K562 (cell line): ENCODE results near the gene NXPH4. TPM values are rescaled to one million over a fixed set of nuclear protein-coding genes. Genes with fewer than 3 reads are reported as not detected.
A peak's percentile ranks its signal among the peaks of the same experiment; 100 is the strongest.

Source experiments
- E2F6 ChIP-seq, 2 experiments: IDR thresholded peaks; 2 replicates each; pipeline ENCODE4 v1.6.1; 2011; ENCODE audit warnings: borderline replicate concordance in 1 of 2, control low read depth in 1 of 2, low read depth in 1 of 2, low read length in 1 of 2, mild to moderate bottlenecking in 1 of 2, mixed read lengths in 1 of 2, moderate library complexity in 1 of 2; ENCODE audit not compliant: insufficient read depth in 1 of 2, insufficient read length in 1 of 2, poor library complexity in 1 of 2, severe bottlenecking in 1 of 2; ENCODE audit errors: extremely low read depth in 1 of 2
- ELK3 ChIP-seq: fragments of 450-650 bp; formaldehyde crosslinking; IDR thresholded peaks from 2 replicates; pipeline ENCODE4 v1.4.0; 2020; ENCODE audit warnings: mild to moderate bottlenecking
- EP300 ChIP-seq: IDR thresholded peaks from 2 replicates; pipeline ENCODE4 v1.6.1; 2012; ENCODE audit warnings: low read length, improper control_type of control experiment
- ETS2 ChIP-seq: IDR thresholded peaks from 2 replicates; pipeline ENCODE4 v1.6.1; 2016; ENCODE audit warnings: borderline replicate concordance, missing genetic modification characterization, mild to moderate bottlenecking, moderate library complexity, missing compliant biosample characterization; ENCODE audit not compliant: poor library complexity, severe bottlenecking
- HCFC1 ChIP-seq: IDR thresholded peaks from 2 replicates; pipeline ENCODE4 v1.6.1; 2012; ENCODE audit warnings: low read depth, low read length, improper control_type of control experiment
- HEY1 ChIP-seq: fragments of 250-450 bp; sonication (Bioruptor Pico); IDR thresholded peaks from 2 replicates; pipeline ENCODE4 v1.5.0; 2020; ENCODE audit warnings: mild to moderate bottlenecking, moderate library complexity, borderline replicate concordance
- HNRNPH1 ChIP-seq: fragments of 200-400 bp; formaldehyde crosslinking; optimal IDR thresholded peaks from 2 replicates; pipeline ENCODE3; 2017; ENCODE audit warnings: low read depth, mild to moderate bottlenecking, low read length, moderate library complexity
- HOXB6 ChIP-seq: fragments of 250-450 bp; sonication (Bioruptor Pico); IDR thresholded peaks from 2 replicates; pipeline ENCODE4 v1.5.1; 2022; ENCODE audit warnings: mild to moderate bottlenecking, borderline replicate concordance
- ID3 ChIP-seq, 2 experiments: fragments of 250-450 bp in 1 of 2; fragments of 450-650 bp in 1 of 2; sonication (Bioruptor Pico) in 1 of 2; IDR thresholded peaks; 2 replicates each; pipeline versions ENCODE4 v1.6.1 to v1.8.0; 2016 to 2021; ENCODE audit warnings: mild to moderate bottlenecking in 2 of 2, moderate library complexity in 2 of 2, missing compliant biosample characterization in 1 of 2, missing genetic modification characterization in 1 of 2
- KDM2B ChIP-seq: fragments of 250-450 bp; sonication (Bioruptor Pico); IDR thresholded peaks from 2 replicates; pipeline ENCODE4 v1.8.0; 2021; ENCODE audit warnings: mild to moderate bottlenecking, moderate library complexity
- MYNN ChIP-seq, 2 experiments: sonication (generic); formaldehyde crosslinking in 1 of 2; IDR thresholded peaks; 2 replicates each; pipeline versions ENCODE4 v1.5.0 to v1.6.1; 2016 to 2020; ENCODE audit warnings: antibody characterized with exemption in 1 of 2, missing genetic modification reagents in 1 of 2
- POLR3A ChIP-seq: IDR thresholded peaks from 2 replicates; pipeline ENCODE4 v1.6.1; 2011; ENCODE audit warnings: borderline replicate concordance, mild to moderate bottlenecking, moderate library complexity; ENCODE audit not compliant: insufficient read length, insufficient read depth; ENCODE audit errors: extremely low read depth
- RFX5 ChIP-seq: IDR thresholded peaks from 2 replicates; pipeline ENCODE4 v1.6.1; 2011; ENCODE audit warnings: low read depth, mild to moderate bottlenecking, improper control_type of control experiment, low read length
- SMAD4 ChIP-seq: fragments of 250-450 bp; sonication (Bioruptor Pico); conservative IDR thresholded peaks from 2 replicates; pipeline ENCODE4 v1.8.0; 2021; ENCODE audit warnings: inconsistent platforms, mild to moderate bottlenecking, moderate library complexity
- SRSF3 ChIP-seq: fragments of 200-400 bp; formaldehyde crosslinking; IDR thresholded peaks from 2 replicates; pipeline ENCODE4 v1.6.1; 2016; ENCODE audit warnings: mild to moderate bottlenecking, low read length, moderate library complexity; ENCODE audit not compliant: insufficient read depth
- TAF7 ChIP-seq: fragments of 450-650 bp; IDR thresholded peaks from 2 replicates; pipeline ENCODE4 v1.6.1; 2016; ENCODE audit warnings: missing genetic modification characterization, missing compliant biosample characterization
- THAP7 ChIP-seq: fragments of 250-450 bp; sonication (Bioruptor Pico); IDR thresholded peaks from 2 replicates; pipeline ENCODE4 v1.5.0; 2021
- XRCC5 ChIP-seq: fragments of 200-400 bp; formaldehyde crosslinking; IDR thresholded peaks from 2 replicates; pipeline ENCODE4 v1.6.1; 2017; ENCODE audit warnings: low read depth, mild to moderate bottlenecking, low read length
- ZBTB17 ChIP-seq: fragments of 450-650 bp; formaldehyde crosslinking; IDR thresholded peaks from 2 replicates; pipeline ENCODE4 v1.4.0; 2020; ENCODE audit warnings: mild to moderate bottlenecking
- ZBTB7A ChIP-seq: IDR thresholded peaks from 2 replicates; pipeline ENCODE4 v1.6.1; 2011; ENCODE audit warnings: low read depth, mild to moderate bottlenecking, low read length, moderate library complexity, borderline replicate concordance; ENCODE audit not compliant: control insufficient read depth
- ZNF3 ChIP-seq: fragments of 250-450 bp; sonication (Bioruptor Pico); IDR thresholded peaks from 2 replicates; pipeline ENCODE4 v1.5.0; 2021; ENCODE audit warnings: mild to moderate bottlenecking, moderate library complexity
- ZNF589 ChIP-seq: fragments of 200-800 bp; sonication (Bioruptor generic); IDR thresholded peaks from 2 replicates; pipeline ENCODE4 v1.6.1; 2016; ENCODE audit warnings: low read depth, missing genetic modification characterization, missing compliant biosample characterization
- ZNF79 ChIP-seq: fragments of 250-450 bp; sonication (Bioruptor Pico); IDR thresholded peaks from 2 replicates; pipeline ENCODE4 v1.4.0; 2020; ENCODE audit warnings: low read depth, mild to moderate bottlenecking, moderate library complexity
- polyA plus RNA-seq, 8 experiments: library from polyadenylated mRNA; depleted of rRNA in 4 of 8; stranded (reverse) in 5 of 8; unstranded in 3 of 8; fragments of >200 nt; fragmentation: Nextera tagmentation in 2 of 8; fragmentation: Illumina TruSeq in 1 of 8; extraction: Ambion mirVana in 2 of 8; extraction: Trizol in 1 of 8; gene quantifications; 2 replicates each; pipeline versions ENCODE4 v1.2.1 to v1.2.3, GENCODE V29; 2011 to 2014; ENCODE audit warnings: inconsistent platforms in 1 of 8, missing spikeins in 1 of 8
- total RNA-seq, 7 experiments: library from RNA; depleted of rRNA in 6 of 7; stranded (reverse); fragments of >200 nt in 6 of 7; fragmentation: Illumina TruSeq in 2 of 7; extraction: Trizol in 2 of 7; gene quantifications; 2 replicates each; pipeline versions ENCODE4 v1.2.1 to v1.2.3, GENCODE V29; 2011 to 2021; ENCODE audit warnings: low replicate concordance in 1 of 7

Gene NXPH4
- total and polyA plus RNA-seq, 9 of the 15 experiments (the other 6 are each of a cell fraction or from before 2014, with no cell fraction given), result 0.49 to 2.7 (median 1.1) TPM; not detected in 4

GRCh38 chr12:57216014-57216911, at the start of gene NXPH4 (continued):
- TF ChIP-seq EP300, result no peak
- no peak for TF ChIP-seq ELK3 (CRISPR knock-in tag)
- no peak for TF ChIP-seq ZNF3 (CRISPR knock-in tag)
- no peak for TF ChIP-seq TAF7 (tag)
- TF ChIP-seq E2F6 (IDR thresholded peaks at IDR 0.05; ENCODE audit: borderline replicate concordance in 1 of 2, extremely low read depth in 1 of 2, insufficient read depth in 1 of 2, insufficient read length in 1 of 2, low read depth in 1 of 2, low read length in 1 of 2, poor library complexity in 1 of 2, severe bottlenecking in 1 of 2), result peak in 1 of 2 experiments; percentile 37
- TF ChIP-seq SMAD4 (CRISPR knock-in tag), result no peak
- no peak for TF ChIP-seq MYNN (IDR thresholded peaks at IDR 0.05)
- no peak for TF ChIP-seq MYNN (CRISPR knock-in tag; IDR thresholded peaks at IDR 0.05)
- no peak for TF ChIP-seq RFX5
- TF ChIP-seq HEY1, result no peak
- peak; percentile 80; the same call in 1 of the 2 replicates for TF ChIP-seq KDM2B (CRISPR knock-in tag)
- no peak for TF ChIP-seq SRSF3
- peak; percentile 82; the same call in 1 of the 2 replicates for TF ChIP-seq ZBTB7A
- no peak for TF ChIP-seq POLR3A
- TF ChIP-seq ZNF589 (CRISPR knock-in tag), result no peak
- no peak for TF ChIP-seq ZBTB17
- TF ChIP-seq HOXB6, result no peak
- no peak for TF ChIP-seq XRCC5
- no peak for TF ChIP-seq THAP7
- TF ChIP-seq HCFC1, result no peak
- TF ChIP-seq ETS2, result no peak
- no peak for TF ChIP-seq ID3 (CRISPR knock-in tag; IDR thresholded peaks at IDR 0.05)
- TF ChIP-seq ID3 (tag; IDR thresholded peaks at IDR 0.05), result no peak
- no peak for TF ChIP-seq ZNF79 (CRISPR knock-in tag)
- no peak for TF ChIP-seq HNRNPH1
